ENCODE data around the gene LGALS3BP. TPM values are rescaled to one million over a fixed set of nuclear protein-coding genes. Genes with fewer than 3 reads are reported as not detected.
A peak's percentile ranks its signal among the peaks of the same experiment; 100 is the strongest.

Gene LGALS3BP
- total RNA-seq, 1 experiment from 2014 or later, result 361 TPM

DNA sequence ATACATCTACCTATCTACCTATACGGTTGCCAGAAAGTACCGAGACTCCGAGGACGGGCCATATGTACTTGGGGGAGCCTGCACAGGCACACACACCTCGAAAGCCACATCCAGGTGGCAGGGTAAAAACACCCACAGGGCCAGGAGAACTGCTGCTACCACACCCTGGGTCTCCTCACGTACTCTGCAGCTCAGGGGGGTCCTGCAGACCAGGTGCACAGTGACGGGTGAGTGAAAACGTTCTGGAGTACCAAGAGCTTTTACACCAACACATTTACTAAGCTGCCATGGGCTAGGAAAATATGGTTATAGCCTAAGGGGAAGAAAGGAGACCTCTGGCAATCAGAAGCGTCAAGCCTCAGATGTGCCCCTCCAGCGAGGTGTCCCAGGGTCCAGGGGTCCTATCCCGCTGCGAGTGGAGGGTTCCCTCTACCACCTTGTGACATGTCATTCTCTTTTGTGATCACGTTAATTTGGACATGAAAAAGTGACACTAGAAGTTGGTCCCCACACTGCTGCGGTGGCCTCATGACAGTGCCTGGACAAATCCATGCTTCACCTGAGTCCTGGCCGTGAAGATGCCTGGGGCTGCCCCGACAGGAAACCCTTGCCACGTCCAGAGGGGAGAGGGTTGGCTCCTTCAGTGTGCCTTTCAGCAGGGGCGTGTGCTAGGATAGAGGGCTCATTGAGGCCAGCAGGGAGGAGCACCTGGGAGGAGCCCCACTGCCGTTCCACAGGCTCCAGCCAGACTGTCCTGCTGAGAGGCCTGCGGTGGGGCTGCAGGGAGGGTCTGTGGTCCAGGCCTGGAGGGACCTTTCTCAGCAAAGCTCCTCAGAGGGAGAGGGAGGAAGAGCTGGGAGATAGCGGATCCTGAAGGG lies 28.0 kb upstream of the LGALS3BP start:
- Histone ChIP-seq H3K27me3 (ENCODE audit: control insufficient read depth, insufficient read depth, low read length) (no peaks in the 10 kb centered on the region), H3K27ac (ENCODE audit: low read length) (no peak overlapping the region), H3K4me3 (ENCODE audit: low read depth in 2 of 2, low read length in 2 of 2) (peak overlapping the region in 1 of 2 experiments; percentile 88; a peak in 1 of 4 replicates), H3K4me1 (ENCODE audit: control insufficient read depth, insufficient read depth, low read length) (peaks cover 40% of the 10 kb centered on the region), H3K9me3 (ENCODE audit: control insufficient read depth, insufficient read depth, low read depth, low read length) (no peaks in the 10 kb centered on the region), H3K36me3 (ENCODE audit: control insufficient read depth, insufficient read depth, low read length) (peaks cover 13% of the 10 kb centered on the region; the same call in 1 of the 2 replicates)
- CTCF ChIA-PET, result interaction anchor here (1.2 kb wide), 1 partner anchor 13 kb away, joined by 3 read pairs; no protein-coding TSS in a partner anchor
- ATAC-seq (no peak), DNase-seq (ENCODE audit: low read depth, low spot score) (no peak)
- POLR2A ChIA-PET, result interaction anchor here (0.7 kb wide), 1 partner anchor 33 kb away, joined by 3 read pairs; no protein-coding TSS in a partner anchor
- in situ Hi-C loops (cut with HindIII; ENCODE audit: low pct_unique_long_range_greater_than_20kb, low sequenced_read_pairs), result no loop called here
- no peak for TF ChIP-seq SIN3A (IDR thresholded peaks at IDR 0.05; ENCODE audit: borderline replicate concordance, insufficient read depth, low read depth, low read length)
- no peak for TF ChIP-seq TCF7L2 (IDR thresholded peaks at IDR 0.05; ENCODE audit: low read depth, low read length)
- TF ChIP-seq, protein P1, sequence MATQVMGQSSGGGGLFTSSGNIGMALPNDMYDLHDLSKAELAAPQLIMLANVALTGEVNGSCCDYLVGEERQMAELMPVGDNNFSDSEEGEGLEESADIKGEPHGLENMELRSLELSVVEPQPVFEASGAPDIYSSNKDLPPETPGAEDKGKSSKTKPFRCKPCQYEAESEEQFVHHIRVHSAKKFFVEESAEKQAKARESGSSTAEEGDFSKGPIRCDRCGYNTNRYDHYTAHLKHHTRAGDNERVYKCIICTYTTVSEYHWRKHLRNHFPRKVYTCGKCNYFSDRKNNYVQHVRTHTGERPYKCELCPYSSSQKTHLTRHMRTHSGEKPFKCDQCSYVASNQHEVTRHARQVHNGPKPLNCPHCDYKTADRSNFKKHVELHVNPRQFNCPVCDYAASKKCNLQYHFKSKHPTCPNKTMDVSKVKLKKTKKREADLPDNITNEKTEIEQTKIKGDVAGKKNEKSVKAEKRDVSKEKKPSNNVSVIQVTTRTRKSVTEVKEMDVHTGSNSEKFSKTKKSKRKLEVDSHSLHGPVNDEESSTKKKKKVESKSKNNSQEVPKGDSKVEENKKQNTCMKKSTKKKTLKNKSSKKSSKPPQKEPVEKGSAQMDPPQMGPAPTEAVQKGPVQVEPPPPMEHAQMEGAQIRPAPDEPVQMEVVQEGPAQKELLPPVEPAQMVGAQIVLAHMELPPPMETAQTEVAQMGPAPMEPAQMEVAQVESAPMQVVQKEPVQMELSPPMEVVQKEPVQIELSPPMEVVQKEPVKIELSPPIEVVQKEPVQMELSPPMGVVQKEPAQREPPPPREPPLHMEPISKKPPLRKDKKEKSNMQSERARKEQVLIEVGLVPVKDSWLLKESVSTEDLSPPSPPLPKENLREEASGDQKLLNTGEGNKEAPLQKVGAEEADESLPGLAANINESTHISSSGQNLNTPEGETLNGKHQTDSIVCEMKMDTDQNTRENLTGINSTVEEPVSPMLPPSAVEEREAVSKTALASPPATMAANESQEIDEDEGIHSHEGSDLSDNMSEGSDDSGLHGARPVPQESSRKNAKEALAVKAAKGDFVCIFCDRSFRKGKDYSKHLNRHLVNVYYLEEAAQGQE (IDR thresholded peaks at IDR 0.05; ENCODE audit: insufficient read depth in 1 of 2, low read depth in 2 of 2, low read length in 1 of 2), result no peak
- no peak for TF ChIP-seq POLR2AphosphoS5 (IDR thresholded peaks at IDR 0.05; ENCODE audit: low read depth, low read length)
- TF ChIP-seq, protein P2, sequence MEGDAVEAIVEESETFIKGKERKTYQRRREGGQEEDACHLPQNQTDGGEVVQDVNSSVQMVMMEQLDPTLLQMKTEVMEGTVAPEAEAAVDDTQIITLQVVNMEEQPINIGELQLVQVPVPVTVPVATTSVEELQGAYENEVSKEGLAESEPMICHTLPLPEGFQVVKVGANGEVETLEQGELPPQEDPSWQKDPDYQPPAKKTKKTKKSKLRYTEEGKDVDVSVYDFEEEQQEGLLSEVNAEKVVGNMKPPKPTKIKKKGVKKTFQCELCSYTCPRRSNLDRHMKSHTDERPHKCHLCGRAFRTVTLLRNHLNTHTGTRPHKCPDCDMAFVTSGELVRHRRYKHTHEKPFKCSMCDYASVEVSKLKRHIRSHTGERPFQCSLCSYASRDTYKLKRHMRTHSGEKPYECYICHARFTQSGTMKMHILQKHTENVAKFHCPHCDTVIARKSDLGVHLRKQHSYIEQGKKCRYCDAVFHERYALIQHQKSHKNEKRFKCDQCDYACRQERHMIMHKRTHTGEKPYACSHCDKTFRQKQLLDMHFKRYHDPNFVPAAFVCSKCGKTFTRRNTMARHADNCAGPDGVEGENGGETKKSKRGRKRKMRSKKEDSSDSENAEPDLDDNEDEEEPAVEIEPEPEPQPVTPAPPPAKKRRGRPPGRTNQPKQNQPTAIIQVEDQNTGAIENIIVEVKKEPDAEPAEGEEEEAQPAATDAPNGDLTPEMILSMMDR (IDR thresholded peaks at IDR 0.05), result no peak
- intact Hi-C loops (cut with micrococcal nuclease; ENCODE audit: unreplicated experiment), result no loop called here
- BruUV-seq (replicated peaks), result no TSS peak

- ATAC-seq, result no peak
- Histone ChIP-seq H3K27ac (ENCODE audit: low read length) (no peak overlapping the region), H3K27me3 (ENCODE audit: control insufficient read depth, insufficient read depth, low read length) (no peaks in the 10 kb centered on the region), H3K9me3 (ENCODE audit: control insufficient read depth, insufficient read depth, low read depth, low read length) (no peaks in the 10 kb centered on the region), H3K4me3 (ENCODE audit: low read depth in 2 of 2, low read length in 2 of 2) (no peak overlapping the region), H3K4me1 (ENCODE audit: control insufficient read depth, insufficient read depth, low read length) (peaks cover 40% of the 10 kb centered on the region), H3K36me3 (ENCODE audit: control insufficient read depth, insufficient read depth, low read length) (peaks cover 13% of the 10 kb centered on the region; the same call in 1 of the 2 replicates)
- POLR2A ChIA-PET, result no interaction called here
- intact Hi-C loops (cut with micrococcal nuclease; ENCODE audit: unreplicated experiment) (no loop called here), in situ Hi-C loops (cut with HindIII; ENCODE audit: low pct_unique_long_range_greater_than_20kb, low sequenced_read_pairs) (no loop called here)
- TF ChIP-seq, protein P1 (IDR thresholded peaks at IDR 0.05; ENCODE audit: insufficient read depth in 1 of 2, low read depth in 2 of 2, low read length in 1 of 2), result no peak
- TF ChIP-seq POLR2AphosphoS5 (IDR thresholded peaks at IDR 0.05; ENCODE audit: low read depth, low read length), result no peak
- CTCF ChIA-PET, result no interaction called here
- BruUV-seq (replicated peaks), result no TSS peak
- DNase-seq (ENCODE audit: low read depth, low spot score), result no peak
Observed at GRCh38 chr17:79006794-79007503, 27.2 kb upstream of the LGALS3BP start.

Measured in Panc1 (cell line).